Spleen (tissue), 11 donors: Measurements from ENCODE around the gene UBAP2L. TPM values are rescaled to one million over a fixed set of nuclear protein-coding genes. Genes with fewer than 3 reads are reported as not detected.

ENCODE experiments used
- DNase-seq: peaks from one replicate; pipeline ENCODE4 v3.0.0-alpha.2; 2020
- H3K27ac ChIP-seq, 8 donors: fragments of 200-600 bp; sonication (generic) in 7 of 8; 1 replicate in 4 of 8; 2 replicates in 4 of 8; pipeline versions ENCODE4 v1.5.0 to v1.8.0; 2016 to 2021; ENCODE audit warnings: inconsistent platforms in 4 of 8, mild to moderate bottlenecking in 4 of 8, moderate library complexity in 1 of 8
- H3K27me3 ChIP-seq, 7 donors: fragments of 200-600 bp; sonication (generic) in 6 of 7; replicated peaks in 1 of 7; 1 replicate in 4 of 7; 2 replicates in 3 of 7; pipeline versions ENCODE4 v1.5.0 to v1.8.0; 2016 to 2021; ENCODE audit warnings: inconsistent platforms in 3 of 7, mild to moderate bottlenecking in 1 of 7
- H3K36me3 ChIP-seq, 6 donors: fragments of 200-600 bp; sonication (generic) in 5 of 6; 1 replicate in 4 of 6; 2 replicates in 2 of 6; pipeline versions ENCODE4 v1.5.0 to v1.8.0; 2016 to 2021; ENCODE audit warnings: inconsistent platforms in 2 of 6
- H3K4me1 ChIP-seq, 6 donors: fragments of 200-600 bp; sonication (generic) in 5 of 6; 1 replicate in 3 of 6; 2 replicates in 3 of 6; pipeline versions ENCODE4 v1.5.0 to v1.8.0; 2016 to 2021; ENCODE audit warnings: inconsistent platforms in 3 of 6
- H3K4me3 ChIP-seq, 8 donors: fragments of 200-600 bp; sonication (generic) in 7 of 8; 1 replicate in 4 of 8; 2 replicates in 4 of 8; pipeline versions ENCODE4 v1.5.0 to v1.8.0; 2016 to 2021; ENCODE audit warnings: inconsistent platforms in 4 of 8, mild to moderate bottlenecking in 4 of 8, moderate library complexity in 2 of 8
- H3K9me3 ChIP-seq, 8 donors: fragments of 200-600 bp; sonication (generic) in 7 of 8; 1 replicate in 4 of 8; 2 replicates in 4 of 8; pipeline versions ENCODE4 v1.5.0 to v1.8.0; 2016 to 2021; ENCODE audit warnings: inconsistent platforms in 4 of 8
- CTCF ChIP-seq, 11 experiments: fragments of 200-600 bp in 7 of 11; fragments of 450-650 bp in 4 of 11; sonication (generic) in 4 of 11; IDR thresholded peaks in 8 of 11; conservative IDR thresholded peaks in 3 of 11; 1 replicate in 7 of 11; 2 replicates in 4 of 11; pipeline versions ENCODE4 v1.4.0 to v1.8.0; 2016 to 2021; ENCODE audit warnings: antibody characterized with exemption in 11 of 11, inconsistent platforms in 4 of 11, mild to moderate bottlenecking in 1 of 11
- POLR2A ChIP-seq, 3 donors: fragments of 450-650 bp; IDR thresholded peaks; one replicate each; pipeline ENCODE4 v1.5.1; 2017; ENCODE audit warnings: antibody characterized with exemption in 3 of 3, mild to moderate bottlenecking in 1 of 3
- POLR2AphosphoS5 ChIP-seq, 3 donors: sonication (generic); formaldehyde crosslinking; IDR thresholded peaks; one replicate each; pipeline ENCODE4 v1.5.1; 2017; ENCODE audit warnings: antibody characterized with exemption in 3 of 3
- WGBS, 5 donors: extraction: QIAGEN DNeasy Blood & Tissue Kit in 3 of 5; methylation state at CpG; one replicate each; pipeline versions ENCODE4 v1.1.5 to v1.1.7; 2013 to 2018; 5-methylcytosine and 5-hydroxymethylcytosine counted together
- intact Hi-C: fragments of 100-400 bp; cut with DNase I; formaldehyde crosslinking; loops from one replicate; pipeline ENCODE4 v1.15.0; 2023; ENCODE audit warnings: low total_unique reads
- polyA plus RNA-seq, 3 donors: library from polyadenylated mRNA; stranded (reverse); fragments of 200-250 nt; gene quantifications; one replicate each; pipeline ENCODE4 v1.2.1, GENCODE V29; 2013
- total RNA-seq, 7 donors: library from RNA; depleted of rRNA in 3 of 7; stranded (reverse); fragments of >200 nt in 3 of 7; fragmentation: NEBNext Ultra II Directional in 4 of 7; extraction: Animal tissue kit (Norgen Biotek cat#: 25700) in 4 of 7; gene quantifications; one replicate each; pipeline versions ENCODE4 v1.1.0 to v1.2.1, GENCODE V29; 2016 to 2021
- donor health status: healthy with polysubstance abuse.
- donor health status: DM: no; HTN: no; CAD: no; lungs with moderate emphysema.
- donor health status: DM: no; HTN: no; CAD: no.
- donor health status: Bipolar disorder and iron deficiency.
- donor health status: healthy.
- donor health status: DM: no; HTN: no; CAD: no.
- donor health status: DM: yes; HTN: yes; CAD: no.

UBAP2L gene
- total and polyA plus RNA-seq, 10 donors, result 36.8 to 156 (median 97.2) TPM

- intact Hi-C loops, result no loop called here
- H3K27ac ChIP-seq, result no peak overlapping the region
- no peak for TF ChIP-seq POLR2A (IDR thresholded peaks at IDR 0.05)
- no peak for TF ChIP-seq POLR2AphosphoS5 (IDR thresholded peaks at IDR 0.05)
- TF ChIP-seq CTCF (IDR thresholded peaks at IDR 0.05 in 8 of 11, conservative IDR thresholded peaks at IDR 0.05 in 3 of 11), result no peak
- H3K4me1 ChIP-seq, result peaks cover 0 to 16% (median 0%) of the 10 kb centered on the region in 6 donors
- H3K27me3 ChIP-seq, result no peaks in the 10 kb centered on the region
- H3K4me3 ChIP-seq, result no peak overlapping the region
- H3K9me3 ChIP-seq, result no peaks in the 10 kb centered on the region
- H3K36me3 ChIP-seq, result peaks cover 3 to 100% (median 91%) of the 10 kb centered on the region in 6 donors
- 84 to 94% (median 93%) methylated on average over 3 of the region's 3 CpGs for WGBS, 5 donors
- DNase-seq, result no peak
Observed at GRCh38 chr1:154241703-154242351, 21.1 kb downstream of the UBAP2L start.

- H3K27ac ChIP-seq, result no peak overlapping the region
- no peaks in the 10 kb centered on the region for H3K27me3 ChIP-seq
- H3K36me3 ChIP-seq, result peaks cover 24 to 100% (median 100%) of the 10 kb centered on the region in 6 donors
- no peak for DNase-seq
- TF ChIP-seq POLR2A (IDR thresholded peaks at IDR 0.05) (no peak), POLR2AphosphoS5 (IDR thresholded peaks at IDR 0.05) (no peak)
- no peaks in the 10 kb centered on the region for H3K9me3 ChIP-seq
- no peak overlapping the region for H3K4me3 ChIP-seq
- intact Hi-C loops, result no loop called here
- 94 to 96% (median 96%) methylated on average over 7 of the region's 7 CpGs for WGBS, 5 donors
- H3K4me1 ChIP-seq, result no peaks in the 10 kb centered on the region
Observed at GRCh38 chr1:154253671-154254070, 32.9 kb downstream of the UBAP2L start.

DNA sequence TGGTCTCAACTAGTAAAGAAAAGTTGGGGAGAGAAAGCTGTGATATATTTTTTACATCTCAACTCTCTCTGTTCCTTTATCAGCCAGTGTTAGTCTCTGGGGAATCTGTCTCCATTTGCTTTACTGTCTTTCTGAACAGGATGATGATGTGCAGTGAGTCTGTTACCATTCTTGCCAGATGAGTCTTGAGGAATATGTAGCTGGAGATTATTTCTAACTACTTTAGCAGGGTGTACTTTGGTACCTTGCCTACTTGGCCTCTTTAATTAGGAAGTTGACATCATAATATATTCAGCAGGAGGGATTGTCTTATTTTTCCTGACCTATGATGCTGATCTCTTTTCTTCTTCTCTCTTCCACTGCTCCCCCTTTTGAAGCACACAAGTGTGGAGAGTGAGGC, 35.9 kb downstream of the UBAP2L start:
- no peak overlapping the region for H3K27ac ChIP-seq
- TF ChIP-seq POLR2AphosphoS5 (IDR thresholded peaks at IDR 0.05) (no peak), CTCF (IDR thresholded peaks at IDR 0.05 in 8 of 11, conservative IDR thresholded peaks at IDR 0.05 in 3 of 11) (no peak), POLR2A (IDR thresholded peaks at IDR 0.05) (no peak)
- H3K9me3 ChIP-seq, result no peaks in the 10 kb centered on the region
- H3K36me3 ChIP-seq, result peaks cover 26 to 100% (median 100%) of the 10 kb centered on the region in 6 donors
- intact Hi-C loops, result no loop called here
- H3K4me1 ChIP-seq, result no peaks in the 10 kb centered on the region
- H3K4me3 ChIP-seq, result no peak overlapping the region
- DNase-seq, result no peak
- no peaks in the 10 kb centered on the region for H3K27me3 ChIP-seq

GRCh38 chr1:154258784-154259183, 38.0 kb downstream of the UBAP2L start:
- no peaks in the 10 kb centered on the region for H3K27me3 ChIP-seq
- no peak overlapping the region for H3K27ac ChIP-seq
- H3K4me1 ChIP-seq, result peaks cover 0 to 3% (median 0%) of the 10 kb centered on the region in 6 donors
- H3K4me3 ChIP-seq, result no peak overlapping the region
- intact Hi-C loops, result no loop called here
- peaks cover 22 to 100% (median 100%) of the 10 kb centered on the region in 6 donors for H3K36me3 ChIP-seq
- DNase-seq, result no peak
- 89 to 97% (median 96%) methylated on average over 2 of the region's 2 CpGs for WGBS, 5 donors
- H3K9me3 ChIP-seq, result no peaks in the 10 kb centered on the region
- no peak for TF ChIP-seq CTCF (IDR thresholded peaks at IDR 0.05 in 8 of 11, conservative IDR thresholded peaks at IDR 0.05 in 3 of 11)
- TF ChIP-seq POLR2AphosphoS5 (IDR thresholded peaks at IDR 0.05), result no peak
- no peak for TF ChIP-seq POLR2A (IDR thresholded peaks at IDR 0.05)
